HG03139 (cell line): ENCODE measurements around the gene CTNNA2.
"Not testable (repeated sequence)": the region's sequence is repeated elsewhere in the genome, so short reads cannot be mapped to it uniquely, and the experiment has no call there.

Experiments used
- ATAC-seq: cut with Tn5 transposase; IDR thresholded peaks from one replicate; pipeline ENCODE4 v1.9.1; 2021; ENCODE audit not compliant: unreplicated experiment

The CTNNA2 gene

DNA sequence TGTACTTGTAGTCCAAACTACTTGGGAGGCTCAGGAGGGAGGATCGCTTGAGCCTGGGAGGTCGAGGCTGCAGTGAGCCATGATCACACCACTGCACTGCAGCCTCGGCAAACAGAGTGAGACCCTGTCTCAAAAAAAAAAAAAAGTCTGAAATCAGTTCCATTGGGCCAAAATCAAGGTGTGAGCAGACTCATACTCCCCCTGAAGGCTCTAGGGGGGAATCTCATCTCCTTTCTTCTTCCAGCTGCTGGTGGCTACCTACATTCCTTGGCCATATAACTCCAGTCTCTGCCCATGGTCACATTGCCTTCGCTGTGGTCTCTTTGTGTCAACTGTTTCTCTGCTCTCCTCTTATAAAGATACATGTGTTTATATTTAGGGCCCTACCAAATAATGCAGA is 557.7 kb downstream of the CTNNA2 start:
- ATAC-seq, result no peak

DNA sequence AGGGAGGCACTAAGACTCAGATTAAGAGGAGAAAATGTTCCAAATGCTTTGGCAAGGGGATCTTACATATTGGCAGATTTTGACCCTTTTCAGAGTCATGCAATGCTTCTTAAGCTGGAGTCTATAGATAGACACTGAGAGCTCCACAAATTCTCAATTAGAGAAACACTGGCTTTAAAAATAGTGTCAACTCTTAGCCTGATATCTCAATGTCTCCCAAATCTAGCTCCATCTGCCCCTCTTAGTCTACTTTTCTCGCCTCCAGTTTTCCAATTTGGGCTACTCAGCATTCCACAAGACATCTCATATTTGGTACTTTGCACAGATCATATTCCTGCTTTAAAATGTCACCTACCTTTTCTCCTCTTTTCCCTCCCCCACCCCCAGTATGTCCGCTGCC is 559.1 kb downstream of the CTNNA2 start:
- ATAC-seq, result no peak

DNA sequence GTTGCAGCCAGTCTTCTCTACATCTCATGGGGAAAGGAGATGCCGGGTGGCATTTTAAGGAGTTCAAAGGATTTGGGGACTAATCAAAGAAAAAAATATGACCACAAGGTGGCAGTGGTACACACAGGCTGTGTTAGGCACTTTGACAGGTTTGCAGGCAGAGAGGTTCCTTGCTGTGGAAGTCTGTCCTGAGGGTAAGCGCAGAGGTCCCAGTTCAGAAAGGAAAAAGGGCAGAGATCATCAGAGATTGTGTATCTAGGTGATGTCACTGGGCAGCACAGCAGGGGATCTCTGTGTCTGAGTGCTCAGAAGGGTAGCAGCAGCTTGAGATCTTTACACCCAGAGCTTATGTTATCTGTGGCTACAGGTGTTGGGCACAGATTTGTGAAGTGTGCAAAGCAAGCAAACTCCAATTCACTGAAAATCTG is 560.3 kb downstream of the CTNNA2 start:
- no peak for ATAC-seq

DNA sequence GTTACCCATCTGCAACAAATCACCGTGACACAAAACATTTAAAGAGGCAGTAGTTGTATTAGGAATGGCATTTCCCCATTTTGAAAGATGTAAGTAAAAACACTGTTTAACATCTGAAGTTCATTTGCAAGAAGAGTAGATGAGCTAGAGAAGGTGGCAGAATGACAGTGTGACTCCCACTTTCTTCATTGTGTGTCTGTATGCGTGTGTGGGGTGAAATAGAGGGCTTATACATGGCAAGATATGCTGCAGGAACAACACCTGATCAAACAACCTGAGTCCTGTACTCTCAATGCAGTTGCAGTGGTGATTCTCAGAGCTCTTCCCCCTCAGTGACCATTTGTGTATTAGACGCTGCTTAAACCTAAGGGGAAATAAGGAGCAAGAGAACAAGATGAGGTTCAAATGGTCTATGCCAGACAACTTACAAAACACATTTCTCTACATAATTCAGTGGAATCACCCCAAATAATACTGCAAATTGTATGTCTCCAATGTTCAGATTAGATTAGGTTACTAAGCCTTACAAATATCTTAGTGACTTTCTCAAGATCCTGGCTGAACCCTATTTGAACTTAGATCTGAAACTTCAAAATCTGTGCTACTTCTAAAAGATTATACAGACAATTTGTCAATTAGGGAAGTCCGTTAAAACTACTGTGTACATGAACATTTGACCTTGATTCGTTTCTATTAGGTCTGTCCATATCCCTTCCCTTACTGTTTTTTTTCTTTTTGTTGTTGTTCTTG is 561.6 kb downstream of the CTNNA2 start:
- no peak for ATAC-seq

DNA sequence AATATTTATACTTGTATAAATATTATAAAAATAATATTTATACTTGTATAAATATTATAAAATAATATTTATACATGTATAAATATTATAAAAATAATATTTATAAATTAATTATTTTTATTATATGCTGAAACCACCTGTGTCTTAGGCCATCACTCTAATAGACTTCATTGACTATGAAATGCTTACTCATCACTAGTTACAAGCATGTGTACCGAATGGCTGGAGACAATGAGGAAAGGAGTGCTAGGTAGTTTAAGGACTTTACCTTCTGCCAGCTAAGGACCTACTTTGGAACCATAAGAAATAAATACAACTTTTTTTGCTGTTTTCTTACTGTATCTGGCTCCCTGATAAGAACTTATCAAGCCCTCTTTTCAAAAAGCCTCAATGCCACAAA is 562.9 kb downstream of the CTNNA2 start:
- ATAC-seq, result no peak

DNA sequence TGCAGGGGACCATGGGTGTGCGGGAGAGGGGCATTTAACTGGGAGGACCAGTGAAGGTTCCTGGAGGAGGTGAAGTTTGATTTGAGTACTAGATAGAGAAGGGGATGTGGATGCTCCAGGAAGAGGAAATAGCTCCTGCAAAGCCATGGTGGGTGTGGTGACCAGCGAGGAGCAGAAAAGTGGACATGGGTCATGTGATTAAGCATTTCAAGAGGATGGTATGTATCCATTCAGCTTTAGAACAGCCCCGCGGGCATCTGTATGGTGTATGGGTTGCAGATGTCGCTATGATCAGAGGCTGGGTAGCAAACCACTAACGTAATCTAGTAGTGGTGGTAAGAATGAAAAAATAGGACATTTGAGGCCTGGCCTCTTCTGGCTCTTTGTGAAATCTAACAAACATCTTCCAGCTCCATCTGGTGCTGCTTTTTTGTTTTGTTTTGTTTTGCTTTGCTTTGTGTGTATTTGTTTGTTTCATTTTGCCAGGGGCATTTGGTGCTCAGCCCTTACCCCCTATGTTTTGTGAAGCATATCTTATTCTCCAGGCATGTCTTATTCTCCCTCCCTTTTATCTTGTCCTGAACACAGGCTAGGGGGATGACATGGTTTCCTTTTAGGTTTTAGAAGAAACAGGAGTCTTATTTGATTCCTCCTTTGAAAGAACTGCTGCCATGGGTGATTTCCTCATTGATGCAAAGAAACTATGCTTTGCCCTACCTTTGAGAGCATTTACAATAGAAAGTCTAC is 565.6 kb downstream of the CTNNA2 start:
- ATAC-seq, result no peak

DNA sequence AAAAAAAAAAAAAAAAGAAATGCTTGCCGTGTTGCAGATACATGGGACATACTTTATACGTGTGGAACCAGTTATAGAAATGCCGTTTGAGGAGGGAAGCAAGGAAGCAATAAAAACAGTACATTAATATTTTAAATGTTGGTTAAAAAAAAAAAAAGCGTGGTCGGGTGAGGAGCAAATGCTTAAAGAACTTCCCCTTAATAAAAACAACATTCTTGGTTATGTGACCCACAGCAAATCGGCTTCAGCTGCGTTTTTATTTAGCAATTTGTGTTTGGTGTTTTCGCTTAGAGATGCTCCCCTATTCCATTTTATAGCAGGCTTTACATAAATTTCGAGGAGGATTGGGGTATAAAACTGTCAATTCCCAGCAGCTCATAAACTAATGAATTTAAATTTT is 568.1 kb downstream of the CTNNA2 start:
- ATAC-seq, result no peak

DNA sequence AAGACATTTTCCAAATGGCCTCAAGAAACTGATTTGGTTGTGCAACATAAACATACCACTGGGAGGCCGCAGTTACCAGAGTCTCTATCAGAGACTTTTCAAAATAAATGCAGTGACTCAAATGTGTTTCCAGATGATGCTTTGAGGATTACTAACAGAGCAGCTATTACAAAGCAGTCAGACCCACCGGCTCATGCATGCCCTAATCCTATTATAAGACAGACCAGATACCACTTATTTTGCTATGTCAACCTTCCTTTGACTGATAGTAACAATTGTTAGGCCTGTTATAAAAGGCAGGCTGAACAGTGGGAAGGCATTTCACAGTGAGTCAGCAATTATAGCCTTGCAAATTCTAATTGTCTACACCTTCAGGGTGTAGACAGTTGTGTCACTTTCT is 574.0 kb downstream of the CTNNA2 start:
- no peak for ATAC-seq

DNA sequence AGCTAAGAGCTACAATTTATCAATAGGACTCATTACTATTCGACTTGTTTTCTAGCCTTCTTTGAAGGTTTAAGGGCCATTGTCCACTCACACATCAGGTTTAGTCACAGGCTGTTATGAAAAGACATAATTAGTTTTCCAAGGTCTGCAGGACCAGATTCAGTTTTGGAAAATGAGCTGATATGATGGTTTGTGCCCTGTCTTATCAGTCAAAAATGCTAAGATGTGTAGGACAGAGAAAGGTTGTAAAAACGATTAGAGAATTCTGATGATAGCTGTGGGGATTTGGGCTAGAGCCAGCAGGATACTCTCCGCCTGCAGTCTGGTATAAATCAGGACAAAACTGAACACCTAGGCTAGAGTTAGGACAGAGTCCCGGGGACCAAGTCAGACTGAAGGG is 578.4 kb downstream of the CTNNA2 start:
- ATAC-seq, result no peak

DNA sequence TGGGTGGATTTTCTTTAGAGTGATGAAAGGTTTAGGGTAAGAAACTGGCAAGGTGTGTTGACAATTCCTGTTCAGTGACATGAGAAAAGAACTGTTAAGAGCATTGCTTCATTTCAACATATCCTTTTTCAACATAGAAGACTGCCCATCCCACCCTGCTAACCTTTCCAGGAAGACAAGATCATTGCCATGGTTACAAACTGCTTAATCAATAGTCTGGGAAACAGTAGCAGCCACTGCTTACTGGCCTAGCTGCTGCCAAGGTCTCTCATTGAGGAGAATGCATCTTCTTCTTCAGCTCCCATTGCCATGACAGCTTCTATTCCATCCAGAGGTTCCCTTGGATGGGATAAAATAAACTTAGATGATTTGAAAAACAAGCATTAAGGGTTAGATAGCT is 579.6 kb downstream of the CTNNA2 start:
- no peak for ATAC-seq

DNA sequence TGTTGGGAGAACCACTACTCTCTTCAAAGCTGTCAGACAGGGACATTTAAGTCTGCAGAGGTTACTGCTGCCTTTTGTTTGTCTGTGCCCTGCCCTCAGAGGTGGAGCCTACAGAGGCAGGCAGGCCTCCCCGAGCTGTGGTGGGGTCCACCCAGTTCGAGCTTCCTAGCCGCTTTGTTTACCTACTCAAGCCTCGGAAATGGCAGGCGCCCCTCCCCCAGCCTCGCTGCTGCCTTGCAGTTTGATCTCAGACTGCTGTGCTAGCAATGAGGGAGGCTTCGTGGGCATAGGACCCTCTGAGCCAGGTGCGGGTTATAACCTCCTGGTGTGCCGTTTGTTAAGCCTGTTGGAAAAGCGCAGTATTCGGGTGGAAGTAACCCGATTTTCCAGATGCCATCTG is 585.7 kb downstream of the CTNNA2 start:
- ATAC-seq, result not testable (repeated sequence)

DNA sequence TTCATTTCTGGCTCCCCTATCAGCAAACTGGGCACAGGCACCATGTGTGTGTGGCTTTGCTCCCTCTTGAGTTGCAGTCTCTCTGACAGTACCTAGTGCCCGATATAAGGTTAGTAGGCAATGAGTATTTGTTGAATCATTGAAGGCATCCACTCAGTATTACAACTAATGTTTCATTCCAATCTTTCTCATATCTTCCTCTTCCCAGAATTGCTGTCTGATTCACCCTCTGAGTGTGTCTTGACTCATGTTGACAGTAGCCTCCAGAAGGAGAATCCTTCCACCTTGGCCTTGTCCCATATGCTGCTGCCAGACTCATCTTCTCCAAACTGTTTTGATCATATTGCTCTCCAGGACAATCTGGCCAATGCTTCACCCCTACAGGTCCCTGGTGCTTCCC is 589.2 kb downstream of the CTNNA2 start:
- ATAC-seq, result no peak

DNA sequence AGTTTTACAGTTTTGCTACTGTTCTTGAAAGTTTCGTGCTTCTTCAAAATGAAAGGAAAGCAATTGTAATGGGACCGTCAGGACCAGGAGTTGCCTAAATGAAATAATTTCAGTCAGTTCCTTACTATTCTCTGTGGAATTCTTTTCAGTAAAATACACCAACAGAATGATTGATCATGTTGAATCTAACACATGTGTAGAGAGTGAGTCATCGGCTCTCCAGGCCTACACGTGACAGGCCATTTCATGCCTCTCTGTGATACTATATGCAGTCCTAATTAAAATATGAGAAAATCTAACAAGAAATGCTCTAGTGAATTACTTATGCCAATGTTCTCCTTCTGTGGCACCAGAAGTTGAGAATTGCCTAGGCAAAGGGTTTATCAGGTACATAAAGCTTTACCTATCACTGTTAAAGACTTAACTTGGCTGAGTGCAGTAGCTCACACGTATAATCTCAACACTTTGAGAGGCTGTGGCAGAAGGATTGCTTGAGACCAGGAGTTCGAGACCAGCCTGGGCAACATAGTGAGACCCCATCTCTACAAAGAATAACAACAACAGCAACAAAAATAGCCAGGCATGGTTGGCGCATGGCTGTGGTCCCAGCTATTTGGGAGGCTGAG is 592.3 kb downstream of the CTNNA2 start:
- ATAC-seq, result no peak

DNA sequence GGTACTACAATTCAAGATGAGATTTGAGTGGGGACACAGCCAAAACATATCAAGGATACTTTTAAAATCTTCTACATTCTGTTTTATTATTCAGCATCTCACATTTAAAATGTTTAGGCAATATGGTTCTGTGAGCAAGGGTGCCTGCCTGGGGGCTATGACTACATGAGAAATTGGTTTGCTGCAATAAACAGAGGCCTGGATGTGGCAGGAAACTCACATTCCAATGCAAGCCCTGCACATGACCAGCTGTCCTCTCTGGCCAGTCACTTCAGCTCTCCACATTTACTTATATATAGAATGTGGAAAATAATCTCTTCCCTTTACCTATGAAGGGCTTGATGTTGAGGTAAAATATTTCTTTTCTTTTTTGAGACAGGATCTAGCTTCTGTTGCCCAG is 598.3 kb downstream of the CTNNA2 start:
- ATAC-seq, result no peak

DNA sequence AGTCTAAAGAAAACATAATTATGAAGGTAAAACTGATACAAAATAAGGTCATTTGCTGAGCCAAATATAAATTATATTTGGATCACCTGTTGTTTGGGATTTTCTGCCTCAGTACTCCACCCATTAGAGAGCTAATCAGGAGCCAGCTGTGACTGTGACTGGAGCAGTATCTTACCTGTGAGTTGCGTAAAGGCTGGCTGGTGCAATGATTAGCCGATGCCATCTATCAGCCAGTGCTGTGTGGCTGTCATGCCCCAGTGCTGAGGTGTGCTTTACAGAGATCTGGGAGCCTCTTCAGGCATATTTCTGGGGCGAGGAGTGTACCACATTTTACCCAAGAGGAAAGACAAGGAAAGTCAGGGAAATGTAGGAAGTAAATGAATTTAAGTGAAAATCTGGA is 599.9 kb downstream of the CTNNA2 start:
- no peak for ATAC-seq

DNA sequence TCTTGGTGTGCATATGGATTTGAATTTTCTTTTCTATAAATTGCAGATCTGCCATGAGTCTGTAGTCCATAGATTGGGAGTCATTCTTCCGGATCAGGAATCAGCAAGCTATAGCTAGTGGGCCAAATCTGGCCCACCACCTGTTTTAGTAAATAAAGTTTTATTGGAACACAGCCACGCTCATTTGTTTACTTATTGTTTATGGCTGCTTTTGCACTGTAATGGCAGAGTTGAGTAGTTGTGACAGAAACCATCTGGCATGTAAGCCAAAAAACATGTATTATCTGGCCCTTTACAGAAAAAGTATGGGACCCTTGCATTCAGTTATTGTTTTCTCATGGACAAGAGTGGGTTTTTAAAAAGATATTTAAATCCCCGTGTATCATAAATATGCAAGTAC is 600.5 kb downstream of the CTNNA2 start:
- ATAC-seq, result no peak

DNA sequence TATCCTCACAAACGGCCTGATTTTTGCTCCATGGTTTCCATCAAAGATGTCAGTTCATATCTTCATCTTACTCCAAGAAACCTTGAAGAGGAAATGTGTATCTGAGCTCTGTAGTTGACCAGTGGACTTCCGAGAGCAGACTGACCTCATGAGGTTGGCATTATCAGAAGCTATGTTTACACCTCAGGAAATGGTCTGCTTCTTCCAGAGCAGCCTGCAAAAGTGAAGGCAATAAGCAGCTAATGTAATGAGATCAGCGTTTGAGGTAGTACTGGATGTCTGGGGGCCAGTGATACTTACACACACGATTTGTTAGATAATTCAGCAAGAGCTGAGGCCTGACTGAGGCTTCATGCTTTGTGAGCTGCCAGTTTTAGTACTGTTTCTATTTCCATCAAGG is 602.0 kb downstream of the CTNNA2 start:
- ATAC-seq, result no peak

DNA sequence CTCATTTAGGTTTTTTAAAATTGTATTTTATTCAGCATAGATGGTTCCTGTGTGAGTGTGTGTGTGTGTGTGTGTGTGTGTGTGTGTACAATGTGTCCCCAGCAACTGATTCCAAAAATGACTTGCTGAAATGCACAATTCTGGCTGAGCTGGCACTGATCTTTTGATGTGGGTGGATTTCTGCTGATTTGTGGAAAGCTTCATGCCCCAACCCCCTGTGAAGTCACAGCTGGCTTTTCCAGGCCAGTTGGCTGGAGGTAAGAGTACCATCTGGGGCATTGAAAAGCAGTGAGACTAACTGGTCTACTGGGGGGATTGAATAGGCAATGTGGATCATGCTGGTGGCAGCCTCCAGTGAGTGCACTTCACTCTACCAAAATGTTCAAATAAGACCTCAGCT is 604.5 kb downstream of the CTNNA2 start:
- ATAC-seq, result no peak

DNA sequence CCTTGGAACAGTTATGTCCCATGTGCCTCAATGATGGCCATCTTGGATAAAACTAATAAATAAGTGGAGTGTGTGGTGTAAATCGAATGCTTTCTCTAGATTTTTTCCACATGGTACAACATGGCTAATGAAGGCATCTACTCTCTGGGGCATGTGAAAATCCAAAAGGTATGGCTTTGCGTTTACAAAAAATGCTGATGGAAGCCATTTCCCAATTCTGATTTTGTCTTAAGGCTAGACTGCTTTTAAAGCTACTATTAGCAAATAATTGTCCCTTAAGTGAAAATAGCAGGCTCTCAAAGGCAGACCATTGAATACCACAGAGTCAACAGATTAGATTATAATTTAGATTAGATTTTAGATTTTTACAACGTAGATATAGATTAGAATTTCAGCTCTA is 608.0 kb downstream of the CTNNA2 start:
- ATAC-seq, result no peak

DNA sequence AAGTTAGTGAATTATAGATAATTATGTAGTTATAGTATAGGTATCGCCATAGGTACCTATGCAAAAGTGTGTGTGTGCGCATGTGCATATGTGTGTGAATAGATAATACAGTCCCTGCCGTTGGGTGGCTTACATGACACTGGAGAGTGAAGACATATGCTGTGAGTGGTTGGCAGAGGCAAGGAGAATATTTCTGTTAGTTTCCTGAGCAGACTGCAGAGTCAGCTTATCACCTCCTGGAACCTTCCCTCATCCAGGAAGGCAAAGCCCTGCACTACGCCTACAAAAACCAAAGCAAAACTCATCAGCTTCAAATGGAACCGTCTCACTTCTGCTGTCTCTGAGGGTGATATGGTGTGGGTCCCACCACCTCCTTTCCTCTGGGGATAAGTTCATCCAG is 609.8 kb downstream of the CTNNA2 start:
- ATAC-seq, result no peak

DNA sequence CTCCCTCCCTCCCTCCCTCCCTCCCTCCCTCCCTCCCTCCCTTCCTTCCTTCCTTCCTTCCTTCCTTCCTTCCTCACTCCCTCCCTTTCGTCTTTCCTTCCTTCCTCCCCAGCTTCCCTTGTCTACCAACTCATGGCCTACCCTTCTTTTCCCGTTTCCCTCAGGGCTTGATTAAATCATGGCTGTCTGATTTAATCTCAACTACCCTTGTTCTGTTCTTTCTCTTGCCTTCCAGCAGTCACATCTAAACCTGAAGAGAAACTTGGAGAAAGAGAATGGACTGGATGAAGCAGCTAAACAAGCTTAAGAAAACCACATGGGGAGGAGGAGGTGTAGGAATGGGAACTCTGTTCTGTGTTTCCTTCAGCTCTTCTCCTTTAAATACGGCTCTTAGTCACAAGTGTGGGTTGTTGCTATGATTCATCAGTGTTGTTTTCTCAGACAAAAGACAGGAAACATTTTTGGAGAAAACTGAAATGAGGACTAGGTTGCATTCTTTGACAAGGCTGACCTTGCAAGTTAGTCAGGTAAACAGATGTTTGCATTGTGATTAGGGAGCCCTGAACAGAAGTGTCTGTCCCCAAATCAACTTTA is 613.8 kb downstream of the CTNNA2 start:
- ATAC-seq, result no peak

DNA sequence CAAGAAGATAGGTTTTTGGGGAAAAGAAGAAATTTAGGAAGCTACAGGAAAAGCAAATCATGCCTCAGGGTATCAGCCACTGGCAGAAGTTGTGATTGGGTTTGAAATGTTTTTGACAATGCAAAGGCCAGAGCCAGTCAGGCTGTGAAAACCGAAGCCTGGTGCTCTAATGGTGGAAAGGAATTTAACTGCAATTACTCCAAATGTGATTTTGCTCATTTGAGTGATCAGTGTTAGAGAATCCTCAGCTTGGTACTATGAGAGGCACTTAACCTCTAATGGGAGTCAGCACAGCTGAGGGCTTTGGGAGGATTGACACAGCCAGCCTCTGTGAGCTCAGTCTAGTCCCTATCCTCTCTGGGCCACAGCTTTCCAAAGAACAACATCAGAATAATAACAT is 615.2 kb downstream of the CTNNA2 start:
- no peak for ATAC-seq
